GM23338 (cell line): Measurements from ENCODE around the gene CPNE1. TPM values are rescaled to one million over a fixed set of nuclear protein-coding genes. Genes with fewer than 3 reads are reported as not detected.

ENCODE experiments used
- EZH2 ChIP-seq: fragments of 200-600 bp; sonication (generic); IDR thresholded peaks from one replicate; pipeline ENCODE4 v1.8.0; 2017; ENCODE audit warnings: antibody characterized with exemption, mild to moderate bottlenecking, low read depth; ENCODE audit not compliant: unreplicated experiment
- EZH2phosphoT487 ChIP-seq: fragments of 200-600 bp; sonication (generic); IDR thresholded peaks from one replicate; pipeline ENCODE4 v1.8.1; 2018; ENCODE audit warnings: antibody characterized with exemption; ENCODE audit not compliant: unreplicated experiment
- POLR2AphosphoS5 ChIP-seq: IDR thresholded peaks from 2 replicates; pipeline ENCODE4 v1.6.1; 2016; ENCODE audit warnings: antibody characterized with exemption, low read depth
- ZNF331 ChIP-seq: fragments of 250-450 bp; sonication (Bioruptor Pico); IDR thresholded peaks from 2 replicates; pipeline ENCODE4 v1.5.0; 2020; ENCODE audit warnings: low read depth, mild to moderate bottlenecking, moderate library complexity
- polyA plus RNA-seq: library from polyadenylated mRNA; unstranded; fragments of >200 nt; fragmentation: Nextera tagmentation; extraction: Ambion mirVana; gene quantifications from 2 replicates; pipeline ENCODE4 v1.2.1, GENCODE V29; 2016
- total RNA-seq: library from RNA; depleted of rRNA; stranded (reverse); fragments of >200 nt; shearing (Covaris generic); gene quantifications from 2 replicates; pipeline ENCODE4 v1.2.3, GENCODE V29; 2014
- TF ChIP-seq, protein P1 (sequence below): fragments of 250-450 bp; sonication (Bioruptor Pico); IDR thresholded peaks from 2 replicates; pipeline ENCODE4 v1.5.0; 2020; ENCODE audit warnings: mild to moderate bottlenecking, moderate library complexity
- TF ChIP-seq, protein P2 (sequence below), 2 experiments: fragments of 200-600 bp in 1 of 2; sonication (generic) in 1 of 2; conservative IDR thresholded peaks; 2 replicates each; pipeline versions ENCODE4 v1.5.1 to v1.6.1; 2016 to 2017; ENCODE audit warnings: antibody characterized with exemption in 2 of 2, low read depth in 2 of 2, mild to moderate bottlenecking in 2 of 2, moderate library complexity in 1 of 2
- TF ChIP-seq, protein P3 (sequence below): IDR thresholded peaks from 2 replicates; pipeline ENCODE4 v1.6.1; 2016; ENCODE audit warnings: antibody characterized with exemption

The CPNE1 gene
- total and polyA plus RNA-seq, 2 experiments from 2014 or later: 189 to 196 TPM

DNA sequence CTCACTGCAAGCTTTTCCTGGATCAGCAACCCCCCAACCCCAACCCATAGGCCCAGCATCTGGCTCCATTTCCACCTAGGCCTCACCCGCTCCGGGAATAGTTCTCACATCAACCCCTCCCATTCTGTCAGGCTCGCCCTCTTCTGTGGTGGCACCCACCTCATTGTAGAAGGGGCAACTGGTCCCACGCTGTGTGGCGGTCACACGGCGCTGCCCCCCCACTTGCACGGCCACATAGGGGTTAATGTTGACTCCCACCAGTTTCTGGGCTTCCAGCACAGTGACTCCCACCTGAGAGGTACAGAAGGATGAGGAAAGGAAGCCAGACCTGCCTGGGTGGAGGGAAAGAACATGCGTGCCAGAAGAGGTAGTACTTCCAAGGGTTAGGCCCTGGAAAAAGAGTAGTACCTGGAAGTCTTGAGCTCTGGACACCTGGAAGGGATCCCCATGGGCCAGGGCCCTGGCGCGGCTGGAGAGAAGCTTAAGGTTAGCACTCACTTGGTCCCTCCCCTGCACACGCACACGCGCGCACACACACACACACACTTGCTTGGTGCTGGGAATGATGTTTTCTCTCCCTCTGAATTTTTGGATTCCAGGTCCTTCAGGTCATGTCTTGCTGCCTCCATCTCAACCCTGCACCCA lies 61.7 kb downstream of the CPNE1 start (continued):
- TF ChIP-seq, protein P1, sequence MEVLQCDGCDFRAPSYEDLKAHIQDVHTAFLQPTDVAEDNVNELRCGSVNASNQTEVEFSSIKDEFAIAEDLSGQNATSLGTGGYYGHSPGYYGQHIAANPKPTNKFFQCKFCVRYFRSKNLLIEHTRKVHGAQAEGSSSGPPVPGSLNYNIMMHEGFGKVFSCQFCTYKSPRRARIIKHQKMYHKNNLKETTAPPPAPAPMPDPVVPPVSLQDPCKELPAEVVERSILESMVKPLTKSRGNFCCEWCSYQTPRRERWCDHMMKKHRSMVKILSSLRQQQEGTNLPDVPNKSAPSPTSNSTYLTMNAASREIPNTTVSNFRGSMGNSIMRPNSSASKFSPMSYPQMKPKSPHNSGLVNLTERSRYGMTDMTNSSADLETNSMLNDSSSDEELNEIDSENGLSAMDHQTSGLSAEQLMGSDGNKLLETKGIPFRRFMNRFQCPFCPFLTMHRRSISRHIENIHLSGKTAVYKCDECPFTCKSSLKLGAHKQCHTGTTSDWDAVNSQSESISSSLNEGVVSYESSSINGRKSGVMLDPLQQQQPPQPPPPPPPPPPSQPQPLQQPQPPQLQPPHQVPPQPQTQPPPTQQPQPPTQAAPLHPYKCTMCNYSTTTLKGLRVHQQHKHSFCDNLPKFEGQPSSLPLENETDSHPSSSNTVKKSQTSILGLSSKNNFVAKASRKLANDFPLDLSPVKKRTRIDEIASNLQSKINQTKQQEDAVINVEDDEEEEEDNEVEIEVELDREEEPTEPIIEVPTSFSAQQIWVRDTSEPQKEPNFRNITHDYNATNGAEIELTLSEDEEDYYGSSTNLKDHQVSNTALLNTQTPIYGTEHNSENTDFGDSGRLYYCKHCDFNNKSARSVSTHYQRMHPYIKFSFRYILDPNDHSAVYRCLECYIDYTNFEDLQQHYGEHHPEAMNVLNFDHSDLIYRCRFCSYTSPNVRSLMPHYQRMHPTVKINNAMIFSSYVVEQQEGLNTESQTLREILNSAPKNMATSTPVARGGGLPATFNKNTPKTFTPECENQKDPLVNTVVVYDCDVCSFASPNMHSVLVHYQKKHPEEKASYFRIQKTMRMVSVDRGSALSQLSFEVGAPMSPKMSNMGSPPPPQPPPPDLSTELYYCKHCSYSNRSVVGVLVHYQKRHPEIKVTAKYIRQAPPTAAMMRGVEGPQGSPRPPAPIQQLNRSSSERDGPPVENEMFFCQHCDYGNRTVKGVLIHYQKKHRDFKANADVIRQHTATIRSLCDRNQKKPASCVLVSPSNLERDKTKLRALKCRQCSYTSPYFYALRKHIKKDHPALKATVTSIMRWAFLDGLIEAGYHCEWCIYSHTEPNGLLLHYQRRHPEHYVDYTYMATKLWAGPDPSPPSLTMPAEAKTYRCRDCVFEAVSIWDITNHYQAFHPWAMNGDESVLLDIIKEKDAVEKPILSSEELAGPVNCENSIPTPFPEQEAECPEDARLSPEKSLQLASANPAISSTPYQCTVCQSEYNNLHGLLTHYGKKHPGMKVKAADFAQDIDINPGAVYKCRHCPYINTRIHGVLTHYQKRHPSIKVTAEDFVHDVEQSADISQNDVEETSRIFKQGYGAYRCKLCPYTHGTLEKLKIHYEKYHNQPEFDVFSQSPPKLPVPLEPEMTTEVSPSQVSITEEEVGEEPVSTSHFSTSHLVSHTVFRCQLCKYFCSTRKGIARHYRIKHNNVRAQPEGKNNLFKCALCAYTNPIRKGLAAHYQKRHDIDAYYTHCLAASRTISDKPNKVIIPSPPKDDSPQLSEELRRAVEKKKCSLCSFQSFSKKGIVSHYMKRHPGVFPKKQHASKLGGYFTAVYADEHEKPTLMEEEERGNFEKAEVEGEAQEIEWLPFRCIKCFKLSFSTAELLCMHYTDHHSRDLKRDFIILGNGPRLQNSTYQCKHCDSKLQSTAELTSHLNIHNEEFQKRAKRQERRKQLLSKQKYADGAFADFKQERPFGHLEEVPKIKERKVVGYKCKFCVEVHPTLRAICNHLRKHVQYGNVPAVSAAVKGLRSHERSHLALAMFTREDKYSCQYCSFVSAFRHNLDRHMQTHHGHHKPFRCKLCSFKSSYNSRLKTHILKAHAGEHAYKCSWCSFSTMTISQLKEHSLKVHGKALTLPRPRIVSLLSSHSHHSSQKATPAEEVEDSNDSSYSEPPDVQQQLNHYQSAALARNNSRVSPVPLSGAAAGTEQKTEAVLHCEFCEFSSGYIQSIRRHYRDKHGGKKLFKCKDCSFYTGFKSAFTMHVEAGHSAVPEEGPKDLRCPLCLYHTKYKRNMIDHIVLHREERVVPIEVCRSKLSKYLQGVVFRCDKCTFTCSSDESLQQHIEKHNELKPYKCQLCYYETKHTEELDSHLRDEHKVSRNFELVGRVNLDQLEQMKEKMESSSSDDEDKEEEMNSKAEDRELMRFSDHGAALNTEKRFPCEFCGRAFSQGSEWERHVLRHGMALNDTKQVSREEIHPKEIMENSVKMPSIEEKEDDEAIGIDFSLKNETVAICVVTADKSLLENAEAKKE (CRISPR knock-in tag): no peak
- TF ChIP-seq ZNF331 (CRISPR knock-in tag) (no peak), EZH2 (no peak), POLR2AphosphoS5 (no peak), EZH2phosphoT487 (no peak)
- TF ChIP-seq, protein P2, sequence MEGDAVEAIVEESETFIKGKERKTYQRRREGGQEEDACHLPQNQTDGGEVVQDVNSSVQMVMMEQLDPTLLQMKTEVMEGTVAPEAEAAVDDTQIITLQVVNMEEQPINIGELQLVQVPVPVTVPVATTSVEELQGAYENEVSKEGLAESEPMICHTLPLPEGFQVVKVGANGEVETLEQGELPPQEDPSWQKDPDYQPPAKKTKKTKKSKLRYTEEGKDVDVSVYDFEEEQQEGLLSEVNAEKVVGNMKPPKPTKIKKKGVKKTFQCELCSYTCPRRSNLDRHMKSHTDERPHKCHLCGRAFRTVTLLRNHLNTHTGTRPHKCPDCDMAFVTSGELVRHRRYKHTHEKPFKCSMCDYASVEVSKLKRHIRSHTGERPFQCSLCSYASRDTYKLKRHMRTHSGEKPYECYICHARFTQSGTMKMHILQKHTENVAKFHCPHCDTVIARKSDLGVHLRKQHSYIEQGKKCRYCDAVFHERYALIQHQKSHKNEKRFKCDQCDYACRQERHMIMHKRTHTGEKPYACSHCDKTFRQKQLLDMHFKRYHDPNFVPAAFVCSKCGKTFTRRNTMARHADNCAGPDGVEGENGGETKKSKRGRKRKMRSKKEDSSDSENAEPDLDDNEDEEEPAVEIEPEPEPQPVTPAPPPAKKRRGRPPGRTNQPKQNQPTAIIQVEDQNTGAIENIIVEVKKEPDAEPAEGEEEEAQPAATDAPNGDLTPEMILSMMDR (conservative IDR thresholded peaks at IDR 0.05; ENCODE audit: low read depth in 2 of 2): no peak
- TF ChIP-seq, protein P3, sequence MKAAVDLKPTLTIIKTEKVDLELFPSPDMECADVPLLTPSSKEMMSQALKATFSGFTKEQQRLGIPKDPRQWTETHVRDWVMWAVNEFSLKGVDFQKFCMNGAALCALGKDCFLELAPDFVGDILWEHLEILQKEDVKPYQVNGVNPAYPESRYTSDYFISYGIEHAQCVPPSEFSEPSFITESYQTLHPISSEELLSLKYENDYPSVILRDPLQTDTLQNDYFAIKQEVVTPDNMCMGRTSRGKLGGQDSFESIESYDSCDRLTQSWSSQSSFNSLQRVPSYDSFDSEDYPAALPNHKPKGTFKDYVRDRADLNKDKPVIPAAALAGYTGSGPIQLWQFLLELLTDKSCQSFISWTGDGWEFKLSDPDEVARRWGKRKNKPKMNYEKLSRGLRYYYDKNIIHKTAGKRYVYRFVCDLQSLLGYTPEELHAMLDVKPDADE: no peak
